COLO668 (cell line): ENCODE results near the gene CCDC88A.
"Not testable (repeated sequence)": the region's sequence is repeated elsewhere in the genome, so short reads cannot be mapped to it uniquely, and the experiment has no call there.

Experiments
- DNase-seq: peaks from one replicate; lab custom pipeline; 2025; ENCODE audit not compliant: unreplicated experiment; lab: John Stamatoyannopoulos, UW

Gene CCDC88A

DNA sequence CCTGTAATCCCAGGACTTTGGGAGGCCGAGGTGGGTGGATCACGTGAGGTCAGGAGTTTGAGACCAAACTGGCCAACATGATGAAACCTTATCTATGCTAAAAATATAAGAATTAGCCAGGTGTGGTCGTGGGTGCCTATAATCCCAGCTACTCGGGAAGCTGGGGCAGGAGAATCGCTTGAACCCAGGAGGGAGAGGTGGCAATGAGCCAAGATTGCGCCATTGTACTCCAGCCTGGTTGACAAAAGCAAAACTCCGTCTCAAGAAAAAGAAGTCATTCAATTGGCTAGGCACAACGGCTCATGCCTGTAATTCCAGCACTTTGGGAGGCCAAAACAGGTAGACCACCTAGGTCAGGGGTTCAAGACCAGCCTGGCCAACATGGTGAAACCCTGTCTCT, 178.1 kb downstream of the CCDC88A start:
- DNase-seq, result not testable (repeated sequence)

GRCh38 chr2:55239656-55240222, 179.9 kb downstream of the CCDC88A start:
- DNase-seq, result no peak
